GM21423 (cell line): ENCODE data around the gene FUNDC2.
"Not testable (repeated sequence)": the region's sequence is repeated elsewhere in the genome, so short reads cannot be mapped to it uniquely, and the experiment has no call there.

Experiments used
- ATAC-seq: cut with Tn5 transposase; IDR thresholded peaks from one replicate; pipeline ENCODE4 v1.9.1; 2021; ENCODE audit warnings: mild to moderate bottlenecking, moderate library complexity; ENCODE audit not compliant: unreplicated experiment

Gene FUNDC2

GRCh38 chrX:155026727-155027508 is at the start of gene FUNDC2:
TSS of gene FUNDC2 (plus strand) at chrX:155026844. CDS start at chrX:155026939, 95 bp downstream.
- ATAC-seq = peak; percentile 86

DNA sequence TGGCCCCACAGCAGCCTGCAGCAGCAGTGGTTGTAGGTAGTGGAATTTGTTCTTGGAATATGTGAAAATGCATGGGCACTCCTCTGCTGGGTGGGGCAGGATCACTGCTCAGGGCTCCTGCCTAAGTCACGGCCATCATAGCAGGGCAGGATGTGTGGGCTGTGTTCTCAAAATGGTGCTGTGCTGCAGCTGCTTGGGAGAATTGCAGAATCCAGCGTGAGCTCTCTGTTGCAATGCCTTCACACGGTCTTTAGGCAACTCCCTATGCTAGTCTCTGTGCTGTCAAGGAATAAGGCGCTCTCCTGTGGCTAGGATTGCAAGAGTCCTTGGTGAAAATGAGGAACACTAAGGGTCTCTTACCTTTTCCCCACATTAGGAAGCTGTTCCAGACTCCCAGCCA is 47.0 kb upstream of the FUNDC2 start:
- no peak for ATAC-seq

DNA sequence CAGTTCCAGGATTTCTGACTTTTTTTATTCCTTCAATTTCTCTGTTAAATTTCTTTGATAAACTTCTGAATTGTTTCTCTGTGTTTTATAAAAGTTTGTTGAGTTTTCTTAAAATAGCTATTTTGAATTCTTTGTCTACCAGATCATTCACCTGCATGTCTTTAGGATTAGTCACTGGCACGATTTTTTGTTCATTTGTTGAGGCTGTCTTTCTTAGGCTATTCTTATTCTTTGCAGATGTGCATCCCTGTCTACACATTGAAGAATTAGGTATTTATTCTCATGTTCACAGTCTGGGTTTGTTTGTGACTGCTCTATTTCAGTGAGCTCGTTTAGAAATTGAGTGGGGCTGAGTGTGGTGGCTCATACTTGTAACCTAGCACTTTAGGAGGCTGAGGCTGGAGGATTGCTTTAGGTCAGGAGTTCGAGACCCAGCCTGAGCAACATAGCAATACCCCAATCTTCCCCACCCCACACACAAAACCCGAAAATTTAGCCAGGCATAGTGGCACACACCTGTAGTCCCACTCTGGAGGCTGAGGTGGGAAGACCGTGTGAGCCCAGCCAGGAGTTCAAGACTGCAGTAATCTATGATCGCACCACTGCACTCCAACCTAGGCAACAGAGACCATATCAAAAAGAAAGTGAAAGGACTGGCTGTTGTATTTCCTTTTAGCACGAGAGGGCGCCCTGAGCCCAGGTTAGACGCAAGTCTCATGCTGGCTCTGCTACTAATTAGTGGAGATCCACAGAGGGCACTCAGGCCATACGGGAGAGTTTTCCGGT is 46.1 kb upstream of the FUNDC2 start:
- peak; percentile 79 for ATAC-seq

- ATAC-seq = no peak
Measured at GRCh38 chrX:154981116-154981411, 45.6 kb upstream of the FUNDC2 start.

DNA sequence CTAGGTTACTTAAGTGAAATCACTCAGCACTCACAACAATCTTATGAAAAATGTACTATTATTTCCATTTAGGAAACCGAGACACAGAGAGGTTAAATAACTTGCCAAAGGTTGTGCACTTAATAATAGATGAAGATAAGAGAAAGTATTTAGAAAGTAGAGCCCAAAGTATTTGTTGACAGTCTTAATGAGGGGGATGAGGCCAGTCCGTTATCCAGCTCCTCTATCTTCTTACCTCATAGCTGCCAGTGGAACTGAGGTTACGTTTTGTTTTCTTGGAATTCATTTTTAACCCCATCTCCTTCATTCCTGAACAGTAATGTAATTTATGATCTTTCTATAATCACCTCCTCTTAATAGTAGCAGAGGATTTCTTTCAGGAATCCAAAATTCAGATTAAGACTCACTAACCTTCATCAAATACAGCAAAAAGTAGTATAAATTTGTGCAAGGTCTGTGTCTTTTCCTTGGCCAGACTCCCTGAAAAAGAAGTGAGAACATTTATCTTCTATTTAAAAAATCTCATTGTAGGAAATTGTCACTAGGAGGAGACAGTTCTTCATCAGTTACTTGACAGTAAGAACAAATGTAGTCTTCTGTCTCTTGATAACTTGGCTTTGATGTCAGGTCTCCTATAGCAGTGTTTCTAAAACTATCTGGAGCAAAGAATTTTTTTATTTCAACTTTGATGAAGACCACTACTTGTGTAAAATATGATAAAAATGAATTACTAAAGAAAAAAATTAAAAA is 39.6 kb upstream of the FUNDC2 start:
- ATAC-seq = no peak

DNA sequence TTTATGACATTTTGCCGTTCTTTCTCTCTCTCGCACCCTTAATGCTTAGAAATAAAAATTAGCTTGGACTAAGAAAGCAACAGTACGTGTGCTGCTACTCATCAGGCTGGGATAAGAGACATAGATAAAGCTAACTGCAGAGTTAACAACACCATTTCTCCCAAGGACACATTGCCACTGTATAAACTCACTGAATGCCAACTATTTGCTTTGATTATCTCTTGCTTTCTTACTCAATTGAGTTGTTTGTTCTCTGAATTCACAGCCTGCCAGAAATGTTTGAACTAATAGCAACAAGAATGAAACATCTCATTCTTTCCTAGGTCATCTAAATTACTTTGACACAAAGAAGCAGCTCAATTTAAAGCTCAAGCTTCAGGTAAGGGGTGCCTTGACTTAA is 38.7 kb upstream of the FUNDC2 start:
- ATAC-seq = no peak

- ATAC-seq = no peak
Measured at GRCh38 chrX:154988719-154989118, 37.9 kb upstream of the FUNDC2 start.

GRCh38 chrX:154990496-154990895 is 36.1 kb upstream of the FUNDC2 start:
- peak; percentile 67 for ATAC-seq

GRCh38 chrX:154991039-154991438 is 35.6 kb upstream of the FUNDC2 start:
- peak; percentile 48 for ATAC-seq

DNA sequence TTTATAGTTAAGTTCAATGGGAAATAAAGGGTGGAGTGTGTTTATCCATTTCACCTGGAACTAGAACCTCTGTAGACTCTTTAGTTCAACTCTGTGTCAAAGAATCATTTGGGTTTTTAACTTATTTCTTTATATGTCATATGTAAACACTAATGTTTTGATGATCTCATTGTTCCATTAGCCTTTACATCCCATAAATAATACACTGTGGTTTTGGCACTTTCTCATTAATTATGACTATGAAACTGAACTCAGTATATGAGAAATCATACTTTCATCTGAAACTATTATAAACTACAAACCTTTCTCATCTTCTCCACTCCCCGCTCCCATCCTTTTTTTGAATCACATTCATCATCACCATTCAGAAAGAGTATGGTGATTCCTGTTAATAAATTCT is 35.2 kb upstream of the FUNDC2 start:
- ATAC-seq = no peak

DNA sequence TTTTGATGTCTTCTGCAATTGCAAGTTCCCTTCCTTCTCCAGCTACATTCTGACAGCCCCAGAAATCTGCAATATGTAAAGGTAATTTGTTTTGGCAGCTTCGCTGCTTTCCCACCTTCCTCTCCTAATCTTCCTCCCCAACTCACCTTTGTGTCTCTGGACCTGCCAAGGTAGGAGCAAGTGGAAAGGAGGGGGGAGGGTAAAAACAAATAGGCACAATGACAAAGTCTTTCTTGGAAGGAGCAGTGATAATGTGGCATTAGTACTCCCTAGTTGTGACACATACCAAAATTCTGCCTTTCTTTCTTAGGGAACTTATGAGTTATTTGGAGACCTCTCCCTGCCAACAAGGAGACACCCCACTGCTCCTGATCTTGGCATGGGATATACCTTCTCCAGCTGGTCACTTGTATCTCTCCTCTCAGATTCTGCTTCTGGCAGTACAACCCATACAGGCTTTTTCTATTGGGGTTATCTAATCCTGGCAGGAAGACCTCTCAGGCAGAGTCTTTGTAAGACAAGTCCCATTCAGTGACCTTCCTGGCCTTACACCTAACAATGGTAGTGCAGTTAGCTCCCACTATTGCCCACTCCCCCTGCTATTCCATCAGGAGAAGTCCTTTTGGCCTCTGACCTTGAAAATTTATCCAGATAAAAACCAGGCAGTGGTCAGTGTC is 28.3 kb upstream of the FUNDC2 start:
- no peak for ATAC-seq

GRCh38 chrX:155000841-155001240 is 25.8 kb upstream of the FUNDC2 start:
- ATAC-seq = no peak

- ATAC-seq = no peak
Measured at GRCh38 chrX:155001873-155002272, 24.8 kb upstream of the FUNDC2 start.

- no peak for ATAC-seq
Measured at GRCh38 chrX:155005190-155005589, 21.5 kb upstream of the FUNDC2 start.

DNA sequence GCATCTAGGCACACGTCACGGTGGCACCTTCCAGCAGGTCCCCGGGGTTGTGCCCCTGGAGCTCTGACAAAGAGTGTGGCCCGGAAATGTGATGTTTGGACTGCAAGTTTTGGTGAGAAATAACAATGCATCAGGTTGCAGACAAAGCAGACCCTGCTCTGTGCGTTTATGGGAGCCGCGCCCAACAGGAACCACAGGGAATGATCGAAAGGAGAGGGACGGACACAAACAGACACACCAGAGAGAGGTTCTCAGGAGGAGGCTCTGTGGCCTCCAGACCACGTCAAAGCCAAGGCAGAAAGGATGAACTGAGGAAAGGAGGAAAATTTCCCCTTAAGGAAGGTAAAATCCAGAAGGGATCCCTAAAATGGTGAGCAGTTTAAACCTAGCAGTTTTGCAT is 20.3 kb upstream of the FUNDC2 start:
- ATAC-seq = not testable (repeated sequence)

DNA sequence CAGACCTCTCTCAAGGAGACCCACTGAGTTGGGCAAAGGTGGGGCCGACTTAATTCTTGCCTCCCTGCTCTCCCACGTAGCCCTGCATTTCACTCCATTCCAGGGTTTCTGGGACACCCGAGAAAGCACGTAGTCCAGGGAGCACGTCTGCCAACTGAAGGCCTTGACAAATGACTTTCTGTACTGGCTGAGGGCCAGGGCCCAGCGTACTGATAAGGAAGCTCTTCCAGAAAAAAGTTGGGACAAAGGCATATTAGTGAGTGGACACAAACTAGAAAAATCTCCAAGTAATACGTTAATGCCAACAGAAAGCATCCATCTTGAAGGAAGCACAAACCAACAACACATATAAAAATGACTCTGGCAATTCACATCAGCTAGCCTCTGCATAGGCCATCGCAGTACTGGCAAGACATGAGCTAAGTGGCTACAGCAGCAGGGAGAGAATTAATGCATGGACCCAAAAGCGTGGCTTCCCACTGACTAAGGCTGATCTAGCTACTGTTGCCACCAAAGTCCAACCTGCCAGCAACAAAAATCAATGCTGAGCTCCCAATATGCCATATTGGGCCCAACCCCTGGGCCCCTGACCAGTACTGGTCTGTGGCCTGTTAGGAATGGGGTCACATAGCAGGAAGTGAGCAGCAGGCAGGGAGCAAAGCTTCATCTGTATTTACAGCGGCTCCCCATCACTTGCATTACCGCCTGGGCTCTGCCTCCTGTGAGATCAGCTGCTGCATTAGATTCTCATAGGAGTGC is 19.6 kb upstream of the FUNDC2 start:
- ATAC-seq = not testable (repeated sequence)

DNA sequence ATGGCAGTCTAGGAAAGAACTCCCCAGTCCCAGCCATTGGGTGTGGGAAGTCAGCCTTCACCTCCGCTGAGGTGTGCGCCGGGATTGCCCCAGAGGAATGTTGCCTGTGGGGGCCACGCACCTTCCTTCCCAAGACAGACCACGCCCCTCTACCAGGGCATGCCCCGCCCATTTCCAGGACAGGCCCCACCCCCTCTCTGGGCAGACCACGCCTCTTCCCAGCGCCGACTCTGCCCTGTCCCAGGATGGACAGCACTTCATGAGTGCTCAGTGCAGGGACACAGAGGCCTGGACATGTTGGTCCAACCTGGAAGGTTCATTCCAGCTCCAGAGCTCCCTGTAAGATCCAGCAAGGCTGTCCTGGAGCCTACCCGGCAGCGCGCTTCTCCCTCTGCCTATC is 18.1 kb upstream of the FUNDC2 start:
- ATAC-seq = not testable (repeated sequence)

DNA sequence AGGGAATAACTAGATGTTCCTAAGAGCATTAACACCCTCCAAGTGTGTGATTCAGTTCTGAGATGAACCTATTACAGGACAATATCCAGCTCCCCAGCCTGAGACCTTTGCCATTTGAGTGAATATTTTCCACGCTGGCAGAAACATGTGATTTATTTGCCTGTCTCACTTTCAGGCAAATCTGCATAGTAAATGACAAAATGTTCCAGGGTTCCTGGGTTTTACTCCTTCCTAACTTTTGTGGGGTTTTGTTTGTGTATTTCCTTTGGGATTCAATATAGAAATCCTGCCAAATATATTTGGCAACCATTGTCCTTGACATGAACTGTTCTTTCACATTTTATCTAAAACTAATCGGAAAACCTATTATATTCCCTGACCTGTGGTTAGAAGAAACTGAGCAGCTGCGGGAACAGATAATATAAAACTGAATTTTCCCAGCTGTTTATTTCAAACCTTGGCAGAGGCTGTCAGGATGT is 16.6 kb upstream of the FUNDC2 start:
- no peak for ATAC-seq

GRCh38 chrX:155020591-155020990 is 6.1 kb upstream of the FUNDC2 start:
- ATAC-seq = no peak

DNA sequence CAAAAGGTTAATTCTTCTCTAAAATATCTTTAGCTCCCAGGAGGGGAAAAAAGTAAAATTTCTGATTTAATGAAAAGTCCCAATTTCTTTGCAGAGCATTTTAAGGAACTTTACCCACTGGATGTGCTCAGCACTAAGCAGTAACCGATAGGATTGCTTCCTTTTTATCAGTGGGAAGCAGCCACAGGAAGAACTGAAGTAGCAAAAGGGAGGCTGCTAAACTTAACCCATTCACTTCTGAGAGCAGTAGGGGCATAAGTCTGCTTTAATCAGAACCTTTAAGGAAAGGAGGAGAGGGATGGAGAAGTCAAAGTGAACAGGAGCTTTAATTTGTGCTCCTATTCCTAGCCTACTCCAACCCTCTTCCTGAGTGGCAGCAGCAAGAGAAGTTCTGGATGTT is 4.1 kb upstream of the FUNDC2 start, which contains the start of gene F8:
Gene F8, minus strand, starts transcription at position 139 of the 400 bp plus-strand sequence. CDS start 171 bp downstream, outside the sequence.
- no peak for ATAC-seq
